Activated effector memory CD4-positive, alpha-beta T cell treated with Interleukin-2 at 50 U/mL for 16 hours (primary cell): ENCODE measurements around the gene C16orf86.

Source experiments
- DNase-seq: peaks from one replicate; pipeline ENCODE4 v3.0.0-alpha.2; 2020

Gene C16orf86, protein sequence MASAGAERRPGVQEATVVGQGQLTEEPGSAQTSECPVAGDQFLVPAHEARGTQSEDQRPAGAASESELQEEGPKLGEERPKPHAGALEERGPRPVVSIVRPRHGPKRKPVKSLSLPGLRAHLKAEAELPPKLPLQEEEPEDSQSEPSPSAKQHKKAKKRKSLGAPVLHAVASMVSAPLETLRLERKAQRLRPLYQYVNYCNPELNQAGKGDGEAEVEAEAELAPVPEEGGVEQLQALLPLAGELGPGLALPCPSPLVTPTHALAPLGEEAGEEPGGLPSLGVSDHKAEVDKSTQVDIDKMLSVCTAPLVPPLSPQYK

DNA sequence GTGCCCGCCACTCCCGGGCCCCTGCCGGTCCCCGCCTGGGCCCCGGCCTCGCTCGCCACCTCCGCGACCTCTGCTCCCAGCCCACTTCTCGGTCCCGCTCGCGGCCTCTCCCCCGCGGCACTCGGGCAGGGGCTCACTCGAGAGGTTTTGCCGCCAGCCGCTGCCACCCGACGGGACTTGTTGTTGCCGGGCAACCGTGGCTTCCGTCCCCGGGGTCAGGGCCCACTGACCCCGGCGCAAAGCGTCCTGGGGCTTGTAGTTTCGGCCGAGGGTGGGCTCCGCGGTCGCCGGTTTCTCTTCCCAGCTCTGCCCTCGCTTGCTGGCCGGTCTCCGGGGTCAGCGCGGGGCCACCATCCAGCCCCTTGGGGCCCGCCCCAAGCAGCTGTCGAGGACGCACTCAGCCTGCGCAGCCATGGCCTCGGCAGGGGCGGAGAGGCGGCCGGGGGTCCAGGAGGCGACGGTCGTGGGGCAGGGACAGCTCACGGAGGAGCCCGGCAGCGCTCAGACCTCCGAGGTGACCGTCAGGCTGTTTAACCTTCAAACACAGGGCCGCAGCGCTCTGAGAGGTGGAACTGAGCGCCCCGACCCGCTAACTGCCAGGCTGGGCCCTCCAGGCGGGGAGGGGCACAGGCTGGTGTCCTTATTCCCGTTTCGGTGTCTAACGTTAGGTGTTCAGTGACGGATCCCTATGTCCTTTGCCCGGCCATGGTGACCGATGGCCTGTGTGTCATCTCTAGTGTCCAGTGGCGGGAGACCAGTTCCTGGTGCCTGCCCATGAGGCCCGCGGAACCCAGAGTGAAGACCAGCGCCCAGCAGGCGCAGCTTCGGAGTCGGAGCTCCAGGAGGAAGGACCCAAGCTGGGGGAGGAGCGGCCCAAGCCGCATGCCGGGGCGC lies at the start of gene C16orf86, which contains the start of gene ENKD1:
Gene C16orf86 (plus strand): TSS at position 256 of the 894 bp plus-strand sequence. CDS start 157 bp downstream, at position 413.
Gene ENKD1 (minus strand): TSS at position 192 of the 894 bp plus-strand sequence. CDS start 308 bp downstream, outside the sequence.
- DNase-seq = peak; percentile 70

- no peak for DNase-seq
These were observed 38.4 kb upstream of the C16orf86 start for GRCh38 chr16:67628216-67628615.

- no peak for DNase-seq
These were observed 34.0 kb upstream of the C16orf86 start for GRCh38 chr16:67632415-67633172.

DNA sequence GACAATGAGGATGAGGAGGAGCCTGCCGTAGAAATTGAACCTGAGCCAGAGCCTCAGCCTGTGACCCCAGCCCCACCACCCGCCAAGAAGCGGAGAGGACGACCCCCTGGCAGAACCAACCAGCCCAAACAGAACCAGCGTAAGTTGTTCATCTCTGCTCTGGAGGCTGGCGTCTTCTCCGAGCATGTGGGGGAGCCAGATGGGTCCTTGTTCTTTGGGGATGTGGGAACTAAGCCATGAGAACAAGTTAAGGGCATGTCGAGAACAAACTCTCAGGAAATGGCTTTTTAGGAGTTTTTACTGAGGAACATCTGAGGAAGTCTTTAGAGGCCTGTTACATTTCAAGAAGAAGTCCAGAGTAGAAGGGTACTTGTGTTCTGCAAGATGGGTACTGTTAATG lies 29.9 kb upstream of the C16orf86 start:
- no peak for DNase-seq

DNA sequence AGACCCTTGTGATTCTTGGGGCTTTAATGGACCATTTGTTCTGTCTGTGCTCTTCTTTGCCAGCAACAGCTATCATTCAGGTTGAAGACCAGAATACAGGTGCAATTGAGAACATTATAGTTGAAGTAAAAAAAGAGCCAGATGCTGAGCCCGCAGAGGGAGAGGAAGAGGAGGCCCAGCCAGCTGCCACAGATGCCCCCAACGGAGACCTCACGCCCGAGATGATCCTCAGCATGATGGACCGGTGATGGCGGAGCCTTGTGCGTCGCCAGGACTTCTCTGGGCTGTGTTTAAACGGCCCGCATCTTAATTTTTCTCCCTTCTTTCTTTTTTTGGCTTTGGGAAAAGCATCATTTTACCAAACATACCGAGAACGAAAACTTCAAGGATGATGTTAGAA lies 29.0 kb upstream of the C16orf86 start:
- DNase-seq = no peak

- DNase-seq = no peak
These were observed 24.6 kb upstream of the C16orf86 start for GRCh38 chr16:67641779-67642708.

- no peak for DNase-seq
These were observed 22.6 kb upstream of the C16orf86 start for GRCh38 chr16:67644038-67644437.

GRCh38 chr16:67645397-67646121 lies 21.1 kb upstream of the C16orf86 start:
- no peak for DNase-seq

- no peak for DNase-seq
These were observed 19.4 kb upstream of the C16orf86 start for GRCh38 chr16:67647111-67647651.

DNA sequence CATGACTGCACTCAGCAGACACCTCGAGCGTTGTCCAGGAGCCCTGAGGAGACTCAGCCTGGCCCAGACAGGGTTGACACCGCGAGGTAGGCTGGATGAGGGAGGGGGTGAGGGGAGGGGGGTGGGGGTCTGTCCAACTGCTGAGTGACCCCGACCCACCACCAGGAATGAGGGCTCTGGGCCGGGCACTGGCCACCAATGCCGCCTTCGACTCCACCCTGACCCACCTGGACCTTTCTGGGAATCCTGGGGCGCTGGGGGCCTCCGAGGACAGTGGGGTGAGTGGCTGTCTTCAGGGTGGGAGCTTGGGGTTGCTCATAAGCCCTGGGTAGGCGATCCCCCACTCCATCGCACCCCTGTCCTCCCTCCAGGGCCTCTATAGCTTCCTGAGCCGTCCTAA lies 18.9 kb upstream of the C16orf86 start:
- no peak for DNase-seq

DNA sequence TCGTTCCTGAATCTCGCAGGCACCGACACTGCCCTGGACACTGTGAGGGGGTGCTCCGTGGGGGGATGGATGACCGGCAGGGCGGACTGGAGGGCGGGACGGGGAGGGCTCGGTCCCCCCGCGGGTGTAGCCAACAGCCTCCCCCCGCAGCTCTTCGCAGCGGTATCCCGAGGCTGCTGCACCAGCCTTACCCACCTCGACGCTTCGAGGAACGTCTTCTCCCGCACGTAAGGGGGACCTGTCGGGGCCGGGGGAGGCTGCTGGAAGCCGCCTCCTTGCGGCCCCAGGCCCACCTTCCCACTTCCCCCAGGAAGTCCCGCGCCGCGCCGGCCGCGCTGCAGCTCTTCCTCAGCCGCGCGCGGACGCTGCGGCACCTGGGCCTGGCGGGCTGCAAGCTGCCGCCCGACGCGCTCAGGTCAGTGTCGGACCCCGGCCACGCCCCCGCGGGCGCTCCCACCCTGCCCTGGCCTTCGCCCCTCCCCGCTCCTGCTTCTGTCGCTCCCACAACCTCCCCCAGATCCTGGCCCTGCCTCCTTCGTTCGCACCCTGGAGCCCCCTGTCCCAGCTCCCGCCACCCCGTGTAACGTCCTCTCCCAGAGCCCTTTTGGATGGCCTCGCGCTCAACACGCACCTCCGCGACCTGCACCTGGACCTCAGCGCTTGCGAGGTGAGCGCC lies 18.4 kb upstream of the C16orf86 start:
- no peak for DNase-seq

DNA sequence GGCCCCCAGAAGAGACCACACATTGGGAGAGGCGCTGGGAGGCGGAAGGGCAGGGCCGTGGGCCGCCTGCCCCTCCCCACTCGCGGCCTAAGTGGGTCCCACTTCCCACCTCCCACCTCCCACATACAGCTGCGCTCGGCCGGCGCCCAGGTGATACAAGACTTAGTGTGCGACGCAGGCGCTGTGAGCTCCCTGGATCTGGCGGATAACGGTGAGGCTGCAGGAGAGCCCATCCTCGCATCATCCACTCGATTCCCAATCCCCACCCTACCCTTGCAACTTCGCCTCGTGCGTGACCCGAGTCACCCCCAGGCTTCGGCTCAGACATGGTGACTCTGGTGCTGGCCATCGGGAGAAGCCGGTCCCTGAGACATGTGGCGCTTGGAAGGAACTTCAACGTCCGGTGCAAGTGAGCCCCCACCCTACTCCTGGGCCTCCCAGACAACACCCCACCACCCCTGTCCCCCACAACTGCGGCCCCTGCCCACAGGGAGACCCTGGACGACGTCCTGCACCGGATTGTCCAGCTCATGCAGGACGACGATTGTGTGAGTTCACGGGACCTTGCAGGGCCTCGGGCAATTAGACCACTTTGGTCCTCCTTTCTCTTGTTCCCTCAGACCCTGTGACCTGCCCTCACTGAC lies 17.7 kb upstream of the C16orf86 start:
- DNase-seq = no peak

- no peak for DNase-seq
These were observed 17.1 kb upstream of the C16orf86 start for GRCh38 chr16:67649494-67649931.

GRCh38 chr16:67650023-67650422 lies 16.6 kb upstream of the C16orf86 start:
- no peak for DNase-seq

DNA sequence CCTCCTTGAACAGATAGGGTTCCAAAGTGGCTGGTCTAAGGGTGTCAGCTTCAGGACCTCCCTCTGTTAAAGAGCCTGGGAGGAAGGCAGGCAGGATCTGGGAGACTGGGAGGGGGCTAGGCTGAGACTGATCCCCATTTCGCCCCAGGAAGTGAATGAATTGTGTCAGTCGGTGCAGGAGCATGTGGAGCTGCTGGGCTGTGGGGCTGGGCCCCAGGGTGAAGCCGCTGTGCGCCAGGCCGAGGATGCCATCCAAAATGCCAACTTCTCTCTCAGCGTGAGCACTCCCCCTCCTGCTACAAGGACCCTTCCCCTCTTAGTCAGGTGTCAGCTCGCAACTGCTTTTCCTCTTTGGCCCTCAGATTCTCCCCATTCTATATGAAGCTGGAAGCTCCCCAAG lies 15.6 kb upstream of the C16orf86 start:
- DNase-seq = no peak

GRCh38 chr16:67651847-67652246 lies 14.8 kb upstream of the C16orf86 start:
- DNase-seq = no peak

DNA sequence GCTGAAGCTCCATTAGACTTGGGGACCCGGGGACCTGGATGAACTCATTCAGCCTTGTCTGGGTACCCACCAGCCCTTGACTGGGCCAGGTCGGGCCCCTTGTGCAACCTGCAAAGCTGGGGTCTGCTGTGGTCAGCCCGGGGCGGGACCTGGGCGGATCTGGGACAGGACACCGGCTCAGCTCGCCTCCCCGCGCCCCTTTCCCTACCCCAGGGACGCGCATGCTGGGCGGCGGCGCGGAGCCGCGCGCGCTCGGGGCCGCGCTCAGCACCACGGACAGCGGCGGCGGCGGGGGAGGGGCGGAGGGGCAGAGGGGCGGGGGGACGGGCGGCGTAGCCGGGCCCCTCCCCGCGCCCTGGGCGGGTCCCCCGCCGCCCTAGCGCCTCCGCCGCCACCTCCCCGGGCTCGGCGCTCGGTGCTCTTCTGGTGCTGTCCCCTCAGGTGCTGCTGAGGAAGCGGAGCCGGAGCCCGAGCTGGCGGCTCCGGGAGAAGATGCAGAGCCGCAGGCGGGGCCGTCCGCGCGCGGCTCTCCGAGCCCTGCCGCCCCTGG lies 14.0 kb upstream of the C16orf86 start:
- DNase-seq = no peak

DNA sequence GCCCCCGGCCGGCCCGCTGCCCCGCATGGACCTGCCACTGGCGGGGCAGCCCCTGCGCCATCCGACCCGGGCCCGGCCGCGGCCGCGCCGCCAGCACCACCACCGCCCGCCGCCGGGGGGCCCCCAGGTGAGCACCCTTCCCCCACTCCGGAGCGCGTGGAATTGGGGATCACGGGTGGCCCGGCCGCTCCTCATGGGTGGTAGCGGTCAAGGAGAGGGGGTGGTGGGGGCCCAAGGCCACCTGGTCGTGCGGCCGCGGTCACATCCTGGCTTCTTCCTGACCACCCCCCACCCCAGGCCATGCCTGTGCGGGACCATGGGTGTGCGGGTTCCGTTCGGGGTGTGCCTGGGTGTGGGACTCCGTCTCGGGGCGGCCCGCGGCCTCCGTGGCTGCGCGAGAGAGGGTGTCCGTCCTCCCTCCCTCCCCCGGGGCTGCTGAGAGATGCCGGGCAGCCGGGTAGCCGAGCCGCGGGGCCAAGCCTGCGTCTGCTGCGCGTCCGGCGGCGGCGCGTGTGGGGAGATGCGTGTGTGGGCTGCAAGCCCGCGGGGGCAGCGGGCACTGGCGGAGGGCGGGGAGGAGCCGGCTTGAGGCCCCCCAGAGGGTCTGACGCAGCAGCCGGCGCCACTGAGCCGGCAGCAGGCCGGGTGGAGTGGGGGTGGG lies 13.4 kb upstream of the C16orf86 start:
- no peak for DNase-seq
